ENCODE measurements around the gene PPARGC1A. TPM values are rescaled to one million over a fixed set of nuclear protein-coding genes. Genes with fewer than 3 reads are reported as not detected.

The PPARGC1A gene
- total and polyA plus RNA-seq, 2 donors (not counting 1 experiment from before 2014, with no cell fraction given) = not detected

GRCh38 chr4:23788027-23788426 is 101.8 kb downstream of the PPARGC1A start:
- Mint-ChIP-seq H3K27me3 (no peaks in the 10 kb centered on the region), H3K9me3 (ENCODE audit: insufficient read depth) (peaks cover 2% of the 10 kb centered on the region), H3K4me3 (no peak overlapping the region), H3K4me1 (no peaks in the 10 kb centered on the region), H3K27ac (no peak overlapping the region)
- CTCF ChIA-PET = no interaction called here
- TF ChIP-seq CTCF (IDR thresholded peaks at IDR 0.05) (no peak), EZH2 (IDR thresholded peaks at IDR 0.05; ENCODE audit: borderline replicate concordance, insufficient read depth, low read depth, low read length, poor library complexity, severe bottlenecking) (no peak)
- no peak overlapping the region for H3K4me3 ChIP-seq (ENCODE audit: control extremely low read depth in 1 of 5, extremely low read depth in 1 of 5, insufficient read depth in 1 of 5, low read depth in 2 of 5, low read length in 4 of 5)
- intact Hi-C loops (cut with micrococcal nuclease) = no loop called here
- WGBS (ENCODE audit: insufficient coverage) = 100% methylated on average over 3 of the region's 3 CpGs
- no peaks in the 10 kb centered on the region for H4K20me1 ChIP-seq (ENCODE audit: control insufficient read depth, insufficient read depth, low read length, poor library complexity, severe bottlenecking)
- H3K79me2 ChIP-seq (ENCODE audit: control insufficient read depth, insufficient read depth, low read length) = no peaks in the 10 kb centered on the region
- H3K27me3 ChIP-seq (replicated peaks in 1 of 4; ENCODE audit: control extremely low read depth in 1 of 4, control insufficient read depth in 3 of 4, insufficient read depth in 4 of 4, low read length in 3 of 4) = no peaks in the 10 kb centered on the region
- H3K4me2 ChIP-seq (replicated peaks; ENCODE audit: low read depth, low read length, poor library complexity, severe bottlenecking) = no peak overlapping the region
- H3K36me3 ChIP-seq (replicated peaks in 1 of 2; ENCODE audit: control extremely low read depth in 1 of 2, control insufficient read depth in 1 of 2, extremely low read depth in 1 of 2, insufficient read depth in 2 of 2, low read length in 1 of 2) = no peaks in the 10 kb centered on the region
- no peak overlapping the region for H2AFZ ChIP-seq (ENCODE audit: insufficient read depth, low read depth, low read length, poor library complexity, severe bottlenecking)
- peaks cover 0 to 1% (median 0%) of the 10 kb centered on the region in 3 donors for H3K9me3 ChIP-seq (ENCODE audit: control extremely low read depth in 1 of 3, control insufficient read depth in 2 of 3, insufficient read depth in 1 of 3, low read length in 2 of 3)
- ATAC-seq (ENCODE audit: low read depth) (no peak), DNase-seq (no peak)
- H3K27ac ChIP-seq (ENCODE audit: low read length in 2 of 2) = no peak overlapping the region
- POLR2A ChIA-PET = no interaction called here
- no peak overlapping the region for H3K9ac ChIP-seq (ENCODE audit: low read length)
- no peaks in the 10 kb centered on the region for H3K4me1 ChIP-seq (ENCODE audit: control insufficient read depth in 2 of 2, insufficient read depth in 2 of 2, low read length in 2 of 2)

GRCh38 chr4:23782778-23783437 is 106.9 kb downstream of the PPARGC1A start:
- no peaks in the 10 kb centered on the region for H3K4me1 Mint-ChIP-seq
- TF ChIP-seq CTCF (IDR thresholded peaks at IDR 0.05) (no peak), EZH2 (IDR thresholded peaks at IDR 0.05; ENCODE audit: borderline replicate concordance, insufficient read depth, low read depth, low read length, poor library complexity, severe bottlenecking) (no peak)
- CTCF ChIA-PET = no interaction called here

More at GRCh38 chr4:23782778-23783437, 106.9 kb downstream of the PPARGC1A start:
- no peak overlapping the region for H3K4me3 ChIP-seq (ENCODE audit: control extremely low read depth in 1 of 5, extremely low read depth in 1 of 5, insufficient read depth in 1 of 5, low read depth in 2 of 5, low read length in 4 of 5)
- intact Hi-C loops (cut with micrococcal nuclease) = no loop called here
- DNase-seq = no peak
- WGBS (ENCODE audit: insufficient coverage) = no CpG with 5 or more reads among the region's 6 CpGs
- H2AFZ ChIP-seq (ENCODE audit: insufficient read depth, low read depth, low read length, poor library complexity, severe bottlenecking) = no peak overlapping the region
- no peak overlapping the region for H3K27ac ChIP-seq (ENCODE audit: low read length in 2 of 2)
- Mint-ChIP-seq H3K4me3 (no peak overlapping the region), H3K9me3 (ENCODE audit: insufficient read depth) (peaks cover 2% of the 10 kb centered on the region), H3K27me3 (no peaks in the 10 kb centered on the region), H3K27ac (no peak overlapping the region)
- POLR2A ChIA-PET = no interaction called here
- no peaks in the 10 kb centered on the region for H3K79me2 ChIP-seq (ENCODE audit: control insufficient read depth, insufficient read depth, low read length)
- H3K36me3 ChIP-seq (replicated peaks in 1 of 2; ENCODE audit: control extremely low read depth in 1 of 2, control insufficient read depth in 1 of 2, extremely low read depth in 1 of 2, insufficient read depth in 2 of 2, low read length in 1 of 2) = no peaks in the 10 kb centered on the region
- H3K4me1 ChIP-seq (ENCODE audit: control insufficient read depth in 2 of 2, insufficient read depth in 2 of 2, low read length in 2 of 2) = no peaks in the 10 kb centered on the region
- no peak overlapping the region for H3K9ac ChIP-seq (ENCODE audit: low read length)
- peaks cover 0 to 1% (median 0%) of the 10 kb centered on the region in 3 donors for H3K9me3 ChIP-seq (ENCODE audit: control extremely low read depth in 1 of 3, control insufficient read depth in 2 of 3, insufficient read depth in 1 of 3, low read length in 2 of 3)
- H4K20me1 ChIP-seq (ENCODE audit: control insufficient read depth, insufficient read depth, low read length, poor library complexity, severe bottlenecking) = no peaks in the 10 kb centered on the region
- H3K27me3 ChIP-seq (replicated peaks in 1 of 4; ENCODE audit: control extremely low read depth in 1 of 4, control insufficient read depth in 3 of 4, insufficient read depth in 4 of 4, low read length in 3 of 4) = no peaks in the 10 kb centered on the region
- no peak overlapping the region for H3K4me2 ChIP-seq (replicated peaks; ENCODE audit: low read depth, low read length, poor library complexity, severe bottlenecking)
- no peak for ATAC-seq (ENCODE audit: low read depth)

Measured in B cell (primary cell).